ENCODE measurements around the gene COPG1. TPM values are rescaled to one million over a fixed set of nuclear protein-coding genes. Genes with fewer than 3 reads are reported as not detected.
A peak's percentile ranks its signal among the peaks of the same experiment; 100 is the strongest.
"Not testable (repeated sequence)": the region's sequence is repeated elsewhere in the genome, so short reads cannot be mapped to it uniquely, and the experiment has no call there.

COPG1 gene, protein sequence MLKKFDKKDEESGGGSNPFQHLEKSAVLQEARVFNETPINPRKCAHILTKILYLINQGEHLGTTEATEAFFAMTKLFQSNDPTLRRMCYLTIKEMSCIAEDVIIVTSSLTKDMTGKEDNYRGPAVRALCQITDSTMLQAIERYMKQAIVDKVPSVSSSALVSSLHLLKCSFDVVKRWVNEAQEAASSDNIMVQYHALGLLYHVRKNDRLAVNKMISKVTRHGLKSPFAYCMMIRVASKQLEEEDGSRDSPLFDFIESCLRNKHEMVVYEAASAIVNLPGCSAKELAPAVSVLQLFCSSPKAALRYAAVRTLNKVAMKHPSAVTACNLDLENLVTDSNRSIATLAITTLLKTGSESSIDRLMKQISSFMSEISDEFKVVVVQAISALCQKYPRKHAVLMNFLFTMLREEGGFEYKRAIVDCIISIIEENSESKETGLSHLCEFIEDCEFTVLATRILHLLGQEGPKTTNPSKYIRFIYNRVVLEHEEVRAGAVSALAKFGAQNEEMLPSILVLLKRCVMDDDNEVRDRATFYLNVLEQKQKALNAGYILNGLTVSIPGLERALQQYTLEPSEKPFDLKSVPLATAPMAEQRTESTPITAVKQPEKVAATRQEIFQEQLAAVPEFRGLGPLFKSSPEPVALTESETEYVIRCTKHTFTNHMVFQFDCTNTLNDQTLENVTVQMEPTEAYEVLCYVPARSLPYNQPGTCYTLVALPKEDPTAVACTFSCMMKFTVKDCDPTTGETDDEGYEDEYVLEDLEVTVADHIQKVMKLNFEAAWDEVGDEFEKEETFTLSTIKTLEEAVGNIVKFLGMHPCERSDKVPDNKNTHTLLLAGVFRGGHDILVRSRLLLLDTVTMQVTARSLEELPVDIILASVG
- 216 TPM for total RNA-seq

DNA sequence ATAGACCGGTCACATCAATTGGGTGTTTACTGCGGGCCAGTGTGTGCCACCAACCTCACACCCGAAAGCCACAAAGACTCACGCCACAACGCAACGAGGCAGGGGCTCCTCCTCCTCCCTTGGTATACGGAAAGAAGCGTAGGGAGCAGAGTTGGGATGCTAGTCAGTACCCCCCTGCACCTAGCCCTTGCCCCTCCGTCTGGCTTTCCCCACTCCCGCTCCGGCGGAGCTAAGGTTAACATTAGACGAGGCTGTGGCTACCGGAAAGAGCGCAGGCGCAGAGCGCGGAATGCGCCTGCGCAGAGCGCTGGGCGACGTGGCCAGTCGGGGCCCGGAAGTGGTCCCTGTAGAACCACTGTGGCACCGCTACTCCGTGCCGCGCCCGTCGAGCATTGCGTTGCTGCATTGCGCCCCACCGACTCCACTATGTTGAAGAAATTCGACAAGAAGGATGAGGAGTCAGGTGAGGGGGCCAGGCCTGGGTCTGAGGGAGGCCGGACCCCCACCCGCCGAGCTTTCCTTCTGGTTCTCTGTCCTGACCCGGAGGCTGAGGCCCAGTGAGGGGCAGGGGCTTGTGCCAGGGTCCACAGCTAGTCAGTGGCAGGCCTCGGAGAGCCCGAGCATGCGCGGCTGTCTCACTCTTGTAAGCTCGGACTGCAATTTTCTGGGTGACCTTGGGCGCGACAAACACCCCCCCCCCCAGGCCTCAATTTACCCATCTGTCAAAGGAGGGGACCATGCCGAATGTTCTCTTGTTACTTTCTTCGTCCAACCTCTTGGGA lies at the start of gene COPG1:
COPG1 (plus strand) TSS at position 323 of the 782 bp plus-strand sequence; CDS start at position 427, 104 bp downstream.
- peak; percentile 90 for DNase-seq (ENCODE audit: low spot score)

DNA sequence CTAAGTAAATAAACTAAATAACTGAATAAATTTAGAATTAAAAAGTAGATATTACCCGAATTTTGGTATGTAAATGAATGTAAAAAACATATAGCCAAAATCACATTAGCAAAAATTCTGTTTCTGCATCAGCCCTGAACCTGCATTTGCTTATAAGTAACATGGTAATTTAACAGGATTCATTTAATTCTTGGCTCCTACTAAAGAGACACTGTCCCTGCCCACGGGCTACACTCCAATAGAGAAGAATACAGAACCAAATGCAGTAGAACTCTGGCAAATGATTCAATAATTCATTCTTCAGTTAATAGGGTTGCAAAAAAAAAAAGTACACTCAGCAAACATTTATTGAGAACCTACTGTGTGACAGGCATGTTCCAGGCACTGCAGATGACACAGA lies 44.9 kb upstream of the COPG1 start:
- DNase-seq (ENCODE audit: low spot score): no peak

DNA sequence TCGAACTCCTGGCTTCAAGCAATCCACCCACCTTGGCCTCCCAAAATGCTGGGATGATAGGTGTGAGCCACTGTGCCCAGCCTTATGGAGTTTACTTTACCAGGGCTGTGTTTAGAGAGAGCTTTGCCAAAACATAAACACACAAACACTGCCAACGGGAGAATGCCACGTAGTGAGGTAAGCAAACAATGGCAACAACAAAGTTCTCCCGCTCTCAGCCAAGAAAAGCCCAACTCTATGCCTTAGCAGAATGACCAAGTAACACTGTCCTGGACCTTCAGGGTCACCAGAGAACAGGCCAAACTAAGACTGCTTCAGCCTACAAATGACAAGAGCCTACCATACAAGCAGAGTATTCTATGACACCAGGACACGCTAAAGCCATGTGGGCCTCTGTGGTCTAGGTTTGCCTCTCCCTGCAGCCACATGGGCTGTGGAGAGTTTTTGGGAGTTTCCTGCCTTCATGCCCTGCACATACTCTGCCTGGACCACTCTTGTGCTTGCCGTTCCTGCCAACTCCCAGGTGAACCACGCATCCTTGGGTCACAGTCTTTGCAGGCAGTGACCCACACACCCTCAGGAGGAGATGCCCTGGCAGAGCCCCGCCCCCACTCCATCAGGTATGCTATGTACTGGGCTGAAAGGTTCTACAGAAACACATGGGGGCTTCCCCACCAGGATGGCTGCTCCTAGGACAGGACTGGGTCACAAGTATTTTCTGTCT lies 44.1 kb upstream of the COPG1 start:
- no peak for DNase-seq (ENCODE audit: low spot score)

DNA sequence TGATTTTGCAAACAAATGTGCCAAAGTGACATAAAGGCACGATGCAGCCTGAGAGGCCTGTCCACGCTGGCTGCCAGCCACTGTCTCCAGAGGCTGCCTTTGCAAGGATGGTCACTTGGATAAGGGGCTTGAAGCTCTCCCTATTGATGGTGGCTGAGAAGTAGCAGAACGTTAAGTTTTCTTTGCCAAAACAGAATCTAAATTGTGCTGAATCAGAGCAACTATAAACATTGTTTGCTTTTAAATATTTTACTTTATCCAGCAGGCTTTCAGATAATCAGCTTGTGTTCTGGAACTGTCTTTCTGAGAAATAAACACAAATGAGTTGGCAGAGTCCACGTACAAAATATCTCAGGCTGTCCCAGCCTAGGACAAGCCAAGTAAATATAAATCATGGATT lies 41.9 kb upstream of the COPG1 start:
- DNase-seq (ENCODE audit: low spot score): no peak

DNA sequence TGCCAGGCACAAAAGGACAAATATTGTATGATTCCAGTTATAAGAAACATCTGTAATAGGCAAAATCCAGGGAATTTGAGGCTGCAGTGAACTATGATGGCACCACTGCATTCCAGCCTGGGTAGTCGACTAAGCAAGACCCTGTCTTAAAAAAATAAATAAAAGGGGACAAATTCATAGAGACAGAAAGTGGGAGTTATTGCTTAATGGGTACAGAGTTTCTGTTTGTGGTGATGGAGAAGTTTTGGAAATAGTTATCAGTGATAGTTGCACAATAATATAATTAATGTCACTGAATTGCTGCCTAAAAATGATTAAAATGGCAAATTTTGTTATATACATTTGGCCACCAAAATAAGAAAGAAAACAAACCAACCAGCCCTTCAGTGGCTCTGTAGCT lies 38.1 kb upstream of the COPG1 start:
- no peak for DNase-seq (ENCODE audit: low spot score)

DNA sequence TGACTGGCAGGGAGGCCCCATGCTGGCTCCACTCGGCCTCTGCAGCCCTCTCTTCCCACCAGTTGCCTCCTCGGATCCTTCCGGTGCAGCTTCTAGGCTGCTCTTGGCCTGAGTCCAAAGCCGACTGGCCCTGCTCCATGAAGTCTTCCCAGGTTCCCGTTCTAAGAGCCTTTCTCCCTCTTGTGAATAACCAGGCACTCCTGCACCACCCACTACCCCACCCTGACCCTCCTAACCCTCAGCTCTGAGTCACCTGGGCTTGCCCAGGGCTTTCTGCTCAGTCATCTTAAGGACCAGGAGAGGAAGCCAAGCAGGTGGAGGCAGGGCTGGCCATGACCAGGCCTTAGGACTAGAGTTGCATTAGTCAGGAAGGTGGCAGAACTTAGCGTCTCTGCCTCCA lies 37.6 kb upstream of the COPG1 start:
- DNase-seq (ENCODE audit: low spot score): peak; percentile 90

DNA sequence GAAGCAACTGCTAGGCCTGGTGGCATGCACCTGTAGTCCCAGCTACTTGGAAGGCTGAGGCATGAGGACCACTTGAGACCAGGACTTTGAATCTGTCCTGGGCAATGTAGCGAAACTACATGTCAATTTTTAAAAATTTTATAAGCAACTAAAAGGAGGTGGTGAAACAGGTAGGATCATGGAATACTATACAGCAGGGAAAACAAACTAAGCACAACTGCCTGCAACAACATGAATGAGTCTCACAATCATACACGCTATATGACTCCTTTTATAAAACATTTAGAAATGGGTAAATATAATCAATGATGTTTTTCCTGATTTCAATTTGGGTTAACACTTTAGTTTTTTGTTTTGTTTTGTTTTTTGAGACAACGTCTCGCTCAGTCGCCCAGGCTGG lies 36.2 kb upstream of the COPG1 start:
- no peak for DNase-seq (ENCODE audit: low spot score)

DNA sequence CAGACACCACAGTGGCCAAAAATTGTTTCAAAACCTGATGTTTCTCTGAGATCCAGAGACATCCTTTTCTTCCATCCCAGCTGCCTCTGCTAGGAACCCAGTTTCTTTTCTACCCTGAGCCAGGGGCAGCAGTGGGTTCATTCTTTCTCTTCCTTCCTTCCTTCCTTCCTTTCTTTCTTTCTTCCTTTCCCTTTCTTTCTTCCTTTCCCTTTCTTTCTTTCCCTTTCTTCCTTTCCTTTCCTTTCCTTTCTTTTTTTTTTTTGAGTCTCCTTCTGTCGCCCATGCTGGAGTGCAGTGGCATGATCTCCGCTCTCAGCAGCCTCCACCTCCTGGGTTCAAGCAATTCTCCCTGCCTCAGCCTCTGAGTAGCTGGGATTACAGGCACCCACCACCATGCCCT lies 30.7 kb upstream of the COPG1 start:
- DNase-seq (ENCODE audit: low spot score): no peak

DNA sequence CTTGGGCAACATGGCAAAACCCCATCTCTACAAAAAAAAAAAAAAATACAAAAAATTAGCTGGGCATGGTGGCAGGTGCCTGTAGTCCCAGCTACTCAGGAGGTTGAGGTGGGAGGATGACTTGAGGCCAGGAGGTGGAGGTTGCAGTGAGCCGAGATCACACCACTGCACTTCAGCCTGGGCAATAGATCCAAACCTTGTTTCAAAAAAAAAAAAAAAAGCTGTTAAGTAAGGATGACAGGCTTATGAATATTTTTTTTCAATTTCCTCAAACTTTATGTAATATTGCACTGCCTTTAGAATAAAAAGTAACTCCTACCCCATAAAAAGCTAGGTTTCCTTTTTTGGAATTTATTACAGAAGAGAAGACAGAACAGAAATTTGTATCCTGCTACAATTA lies 25.0 kb upstream of the COPG1 start:
- DNase-seq (ENCODE audit: low spot score): not testable (repeated sequence)

DNA sequence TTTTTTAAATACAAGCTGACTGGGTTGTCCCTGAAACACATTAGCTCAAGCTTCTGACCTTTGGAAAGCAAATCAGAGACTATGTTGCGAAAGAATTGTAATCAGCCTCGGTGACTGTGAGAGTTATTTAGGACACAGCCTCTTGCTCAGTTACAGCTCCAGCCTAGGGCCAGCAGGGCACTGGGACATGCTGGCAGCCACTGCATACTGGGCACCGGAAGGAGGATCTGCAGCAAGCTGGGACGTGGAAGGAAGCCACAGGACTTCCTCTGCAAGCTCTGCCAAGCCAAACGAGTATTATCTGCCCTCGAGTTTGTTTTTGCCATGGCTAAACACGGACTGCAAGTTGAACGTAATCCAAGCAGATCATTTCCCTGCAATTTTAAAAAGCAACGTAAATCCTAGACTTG lies 24.4 kb upstream of the COPG1 start:
- peak; percentile 82 for DNase-seq (ENCODE audit: low spot score)

DNA sequence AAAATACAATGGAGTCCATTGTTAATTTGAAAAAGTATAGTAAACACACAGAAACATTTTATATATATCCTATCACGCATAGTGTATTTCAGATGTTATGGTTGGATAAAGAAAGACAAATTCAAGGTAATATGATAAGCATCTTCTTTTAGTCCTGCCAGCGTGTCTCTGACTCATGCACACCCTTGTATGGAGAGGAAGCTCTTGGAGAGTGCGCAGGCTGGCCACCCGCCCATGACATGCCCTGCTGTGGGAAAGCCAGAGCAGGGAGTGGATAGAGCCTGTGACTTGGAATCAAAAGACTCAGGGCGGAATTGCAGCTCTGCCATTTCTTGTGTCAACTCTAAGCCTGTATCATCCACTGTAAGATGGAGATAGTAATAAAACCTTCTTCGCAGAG lies 23.0 kb upstream of the COPG1 start:
- peak; percentile 76 for DNase-seq (ENCODE audit: low spot score)

DNA sequence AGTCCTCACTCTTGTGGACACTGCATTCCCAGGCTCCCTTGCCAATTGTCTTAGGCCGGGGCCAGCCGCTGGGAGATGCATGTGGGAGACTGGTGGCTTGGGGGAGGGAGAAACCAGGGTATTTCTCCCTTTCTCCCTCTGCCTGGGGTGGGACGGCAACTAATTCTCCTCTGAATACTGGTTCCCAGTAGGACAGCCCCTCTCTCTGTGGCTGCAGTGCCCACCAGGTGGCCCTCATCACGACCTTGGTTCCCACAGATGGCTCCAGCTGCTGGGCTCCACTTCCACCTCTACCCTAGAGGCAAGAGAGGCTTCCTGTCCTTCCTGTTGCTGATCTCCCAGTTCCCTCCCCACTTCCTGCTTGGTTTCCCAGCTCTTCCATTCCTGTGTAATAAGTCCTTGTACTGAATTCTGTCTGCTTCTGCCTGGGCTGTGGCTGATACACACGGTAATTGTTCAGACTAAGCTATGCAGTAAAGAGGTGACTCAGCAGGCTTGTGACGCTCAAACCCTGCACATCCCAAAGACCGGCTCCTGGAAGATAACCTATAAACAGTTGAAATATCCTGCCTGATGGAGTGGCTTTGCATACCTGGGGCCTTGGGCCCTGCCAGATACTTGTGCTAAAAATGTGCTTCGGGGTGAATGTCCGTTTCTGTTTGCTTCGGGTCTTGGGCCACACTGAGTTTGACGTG lies 20.4 kb upstream of the COPG1 start:
- no peak for DNase-seq (ENCODE audit: low spot score)

DNA sequence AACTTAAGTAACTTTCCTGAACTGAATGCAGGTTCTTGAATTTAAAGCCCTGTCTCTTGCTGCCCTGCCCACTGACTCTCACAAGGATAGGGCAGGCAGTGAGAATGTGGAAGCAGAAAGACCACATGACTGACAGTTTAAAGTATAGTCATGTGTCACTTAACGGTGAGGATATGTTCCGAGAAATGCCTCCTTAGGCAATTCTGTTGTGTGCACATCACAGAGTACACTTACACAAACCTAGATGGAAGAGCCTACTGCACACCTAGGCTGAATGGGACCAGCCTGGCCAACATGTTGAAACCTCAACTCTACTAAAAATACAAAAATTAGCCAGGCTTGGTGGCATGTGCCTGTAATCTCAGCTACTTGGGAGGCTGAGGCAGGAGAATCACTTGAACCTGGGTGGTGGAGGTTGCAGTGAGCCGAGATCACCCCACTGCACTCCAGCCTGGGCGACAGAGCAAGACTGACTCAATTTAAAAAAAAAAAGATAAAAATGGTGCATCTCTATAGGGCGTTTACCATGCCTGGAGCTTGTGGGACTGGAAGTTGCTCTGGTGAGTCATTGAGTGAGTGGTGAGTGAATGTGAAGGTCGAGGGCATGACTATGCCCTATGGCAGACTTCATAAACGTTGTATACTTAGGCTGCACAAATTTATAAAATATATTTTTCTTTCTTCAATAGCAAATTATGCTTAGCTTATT lies 18.9 kb upstream of the COPG1 start:
- no peak for DNase-seq (ENCODE audit: low spot score)

DNA sequence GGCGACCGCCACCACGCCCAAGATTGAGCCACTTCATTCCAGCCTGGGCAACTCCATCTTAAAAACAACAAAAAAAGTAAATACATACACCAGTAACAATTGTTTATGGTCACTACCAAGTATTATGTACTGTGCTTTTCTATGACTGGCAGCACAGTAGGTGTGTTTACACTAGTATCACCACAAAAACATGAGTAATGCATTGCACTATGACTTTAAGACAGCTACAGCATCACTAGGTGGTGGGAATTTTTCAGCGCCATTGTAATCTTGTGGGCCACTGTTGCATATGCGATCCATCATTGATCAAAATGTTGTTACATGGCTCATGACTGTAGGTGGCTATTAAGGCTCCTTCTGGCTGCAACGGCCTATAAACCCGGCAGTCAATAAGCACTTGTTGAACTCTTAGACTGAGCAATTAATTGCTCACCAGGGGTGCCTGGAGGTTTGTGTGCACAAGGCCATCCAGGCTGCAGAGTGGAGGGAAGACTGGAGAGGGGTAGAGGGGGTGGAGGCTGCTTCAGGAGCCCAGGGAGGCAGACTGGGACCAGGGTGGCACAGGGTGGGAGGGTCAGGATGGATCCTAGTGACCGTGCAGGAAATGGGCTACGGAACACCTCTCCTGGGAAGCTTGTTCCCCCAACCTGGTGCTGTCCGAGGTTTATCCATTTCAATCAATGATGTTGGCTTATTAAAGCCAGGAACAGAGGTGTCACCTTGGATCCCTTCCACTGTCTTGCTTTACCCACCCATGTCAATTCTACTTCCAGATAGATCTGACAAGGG lies 17.9 kb upstream of the COPG1 start:
- no peak for DNase-seq (ENCODE audit: low spot score)

DNA sequence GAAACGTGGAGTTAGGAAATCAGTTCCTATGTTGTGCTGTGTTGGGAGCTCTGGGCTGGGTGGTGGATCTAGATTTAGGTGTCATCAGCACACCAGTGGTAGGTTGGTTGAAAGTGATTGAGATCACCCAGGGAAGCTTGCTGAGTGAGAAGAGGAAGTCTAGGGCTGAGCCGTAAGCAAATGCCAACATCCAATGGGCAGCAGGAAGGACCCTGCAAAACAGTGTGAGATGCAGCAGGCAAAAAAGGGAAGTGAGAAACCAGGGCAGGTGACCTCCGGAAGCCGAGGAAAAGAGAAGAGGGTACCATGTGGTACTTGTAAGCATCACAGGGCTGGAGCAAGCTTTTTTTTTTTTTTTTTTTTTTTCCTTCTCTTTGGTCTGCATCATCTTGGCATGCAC lies 15.9 kb upstream of the COPG1 start:
- DNase-seq (ENCODE audit: low spot score): peak; percentile 54

DNA sequence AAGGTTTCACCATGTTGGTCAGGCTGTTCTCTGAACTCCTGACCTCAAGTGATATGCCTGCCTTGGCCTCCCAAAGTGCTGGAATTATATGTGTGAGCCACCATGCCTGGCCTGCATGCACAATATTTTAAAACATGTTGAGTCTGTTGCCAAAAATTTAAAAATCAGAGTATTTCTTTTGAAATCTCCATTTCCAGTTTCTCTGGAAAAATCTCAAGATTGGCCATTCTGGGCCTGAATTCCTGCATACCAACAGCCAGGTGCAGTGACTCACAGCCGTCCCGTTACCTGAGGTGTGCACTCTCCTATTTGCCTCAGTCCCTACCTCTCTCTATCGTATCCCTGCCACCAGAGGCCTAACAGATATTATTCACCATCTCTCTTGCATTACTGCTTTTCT lies 15.0 kb upstream of the COPG1 start:
- DNase-seq (ENCODE audit: low spot score): no peak

DNA sequence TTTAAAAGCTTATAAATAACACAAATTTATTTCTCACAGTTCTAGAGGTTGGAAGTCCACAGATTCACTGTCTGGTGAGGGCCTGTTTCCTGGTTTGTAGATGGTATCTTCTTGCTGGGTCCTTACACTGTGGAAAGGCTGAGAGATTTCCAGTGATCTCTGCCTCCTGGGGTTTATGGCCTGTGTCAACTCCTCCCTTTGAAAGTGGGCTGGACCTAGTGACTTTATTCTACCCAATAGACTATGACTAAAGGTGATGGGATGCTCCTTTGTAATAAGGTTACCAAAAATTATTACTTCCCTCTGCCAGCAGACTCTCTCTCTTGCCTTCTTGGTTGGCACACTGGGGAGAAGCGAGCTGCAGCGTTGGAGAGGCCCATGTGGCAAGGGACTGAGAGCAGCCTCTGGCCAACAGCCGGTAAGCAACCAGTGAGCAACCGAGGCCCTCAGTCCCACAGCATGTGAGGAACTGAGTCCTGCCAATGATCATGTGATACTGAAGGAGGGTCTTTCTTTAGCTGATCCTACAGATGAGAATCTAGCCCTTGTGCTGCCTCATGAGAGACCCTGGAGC lies 14.0 kb upstream of the COPG1 start:
- DNase-seq (ENCODE audit: low spot score): no peak

DNA sequence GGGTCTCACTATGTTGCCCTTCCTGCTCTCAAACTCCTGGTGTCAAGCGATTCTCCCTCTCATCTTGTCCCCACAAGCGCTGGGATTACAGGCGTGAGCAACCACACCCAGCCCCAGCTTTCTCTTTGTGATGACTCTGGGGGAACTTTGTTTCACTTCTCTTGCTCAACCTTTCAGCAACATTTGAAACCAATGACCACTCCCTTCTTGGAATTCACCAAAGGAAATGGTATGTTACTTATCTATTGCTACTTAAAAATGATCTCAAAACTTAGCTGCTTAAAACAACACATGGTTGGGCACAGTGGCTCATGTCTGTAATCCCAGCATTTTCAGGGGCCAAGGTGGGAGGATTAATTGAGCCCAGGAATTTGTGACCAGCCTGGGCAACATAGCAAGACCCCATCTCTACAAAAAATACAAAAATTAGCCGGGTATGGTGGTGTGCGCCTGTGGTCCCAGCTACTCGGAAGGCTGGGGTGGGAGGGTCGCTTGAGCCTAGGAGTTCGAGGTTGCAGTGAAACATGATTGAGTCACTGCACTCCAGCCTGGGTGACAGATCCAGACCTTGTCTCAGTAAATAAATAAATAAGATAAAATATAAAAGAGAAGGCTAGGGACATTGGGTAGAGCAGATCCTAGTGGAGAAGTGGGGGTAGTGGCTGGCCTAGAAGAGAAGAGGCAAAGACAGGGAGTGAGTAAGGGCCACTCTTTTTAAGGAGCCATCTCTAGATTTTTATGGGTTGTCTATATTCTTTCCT lies 10.3 kb upstream of the COPG1 start:
- DNase-seq (ENCODE audit: low spot score): no peak
